K562 (cell line): ENCODE measurements around the gene CA7. TPM values are rescaled to one million over a fixed set of nuclear protein-coding genes. Genes with fewer than 3 reads are reported as not detected.

Source experiments
- NUFIP1 ChIP-seq: fragments of 450-650 bp; IDR thresholded peaks from 2 replicates; pipeline ENCODE4 v1.6.1; 2018; ENCODE audit not compliant: partially characterized antibody
- polyA plus RNA-seq, 8 experiments: library from polyadenylated mRNA; depleted of rRNA in 4 of 8; stranded (reverse) in 5 of 8; unstranded in 3 of 8; fragments of >200 nt; fragmentation: Nextera tagmentation in 2 of 8; fragmentation: Illumina TruSeq in 1 of 8; extraction: Ambion mirVana in 2 of 8; extraction: Trizol in 1 of 8; gene quantifications; 2 replicates each; pipeline versions ENCODE4 v1.2.1 to v1.2.3, GENCODE V29; 2011 to 2014; ENCODE audit warnings: inconsistent platforms in 1 of 8, missing spikeins in 1 of 8
- total RNA-seq, 7 experiments: library from RNA; depleted of rRNA in 6 of 7; stranded (reverse); fragments of >200 nt in 6 of 7; fragmentation: Illumina TruSeq in 2 of 7; extraction: Trizol in 2 of 7; gene quantifications; 2 replicates each; pipeline versions ENCODE4 v1.2.1 to v1.2.3, GENCODE V29; 2011 to 2021; ENCODE audit warnings: low replicate concordance in 1 of 7
- TF ChIP-seq, protein P1 (sequence below): fragments of 450-650 bp; IDR thresholded peaks from 2 replicates; pipeline ENCODE4 v1.6.1; 2018; ENCODE audit not compliant: partially characterized antibody
- TF ChIP-seq, protein P2 (sequence below), 2 experiments: fragments of 450-650 bp in 1 of 2; IDR thresholded peaks; 2 replicates each; pipeline ENCODE4 v1.6.1; 2011 to 2017; ENCODE audit warnings: low read depth in 2 of 2, antibody characterized with exemption in 1 of 2, borderline replicate concordance in 1 of 2, low read length in 1 of 2, mild to moderate bottlenecking in 1 of 2, mixed read lengths in 1 of 2; ENCODE audit not compliant: control insufficient read depth in 1 of 2
- TF ChIP-seq, protein P3 (sequence below): sonication (generic); IDR thresholded peaks from 2 replicates; pipeline ENCODE4 v1.6.1; 2016
- TF ChIP-seq, protein P4 (sequence below): sonication (generic); formaldehyde crosslinking; IDR thresholded peaks from 2 replicates; pipeline ENCODE4 v1.8.0; 2022; ENCODE audit warnings: missing genetic modification reagents, mild to moderate bottlenecking, borderline replicate concordance
- TF ChIP-seq, protein P5 (sequence below): fragments of 450-650 bp; formaldehyde crosslinking; IDR thresholded peaks from 2 replicates; pipeline ENCODE4 v1.4.0; 2022; ENCODE audit warnings: missing genetic modification characterization
- TF ChIP-seq, protein P6 (sequence below): fragments of 250-450 bp; sonication (Bioruptor Pico); IDR thresholded peaks from 2 replicates; pipeline ENCODE4 v1.5.0; 2021; ENCODE audit warnings: mild to moderate bottlenecking, borderline replicate concordance

The CA7 gene
- total and polyA plus RNA-seq, 9 of the 15 experiments (the other 6 are each of a cell fraction or from before 2014, with no cell fraction given), result 0.03 to 0.07 (median 0.05) TPM; not detected in 5

DNA sequence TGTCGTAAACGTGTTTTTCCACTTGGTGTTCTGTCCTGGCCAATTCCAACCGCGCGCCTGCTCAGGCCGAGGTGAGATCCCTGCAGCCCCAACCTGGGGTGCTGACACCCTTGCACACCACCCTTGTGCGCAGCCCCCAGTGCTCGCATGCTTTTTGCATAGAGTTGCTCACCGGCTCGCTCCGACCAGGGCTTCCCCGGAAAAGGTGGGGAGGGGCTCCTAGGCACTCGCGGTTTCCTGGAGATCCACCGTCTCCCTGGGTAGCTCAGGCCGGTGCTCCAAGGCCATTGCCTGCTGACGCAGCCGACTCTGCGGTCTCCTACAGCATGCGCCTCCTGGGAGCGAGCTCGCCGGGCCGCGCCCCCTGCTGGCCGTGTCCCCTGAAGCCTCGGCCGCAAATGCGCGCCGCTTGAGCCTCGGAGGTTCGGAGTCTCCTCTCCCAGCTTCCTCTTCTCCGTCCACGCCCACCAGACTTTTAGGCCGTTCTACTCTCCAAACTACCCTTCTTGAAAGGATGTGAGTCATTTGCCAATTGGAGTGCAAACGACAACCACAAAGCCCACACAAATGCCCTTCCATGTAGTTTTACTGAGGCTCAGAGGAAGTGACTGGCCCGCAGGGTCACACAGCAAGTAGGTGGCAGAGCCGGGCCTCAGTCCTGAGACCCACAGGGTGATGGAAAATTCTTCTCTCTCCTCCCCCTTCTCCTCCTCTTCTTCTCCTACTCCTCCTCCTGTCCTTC, 28.9 kb downstream of the CA7 start (continued):
- TF ChIP-seq, protein P1, sequence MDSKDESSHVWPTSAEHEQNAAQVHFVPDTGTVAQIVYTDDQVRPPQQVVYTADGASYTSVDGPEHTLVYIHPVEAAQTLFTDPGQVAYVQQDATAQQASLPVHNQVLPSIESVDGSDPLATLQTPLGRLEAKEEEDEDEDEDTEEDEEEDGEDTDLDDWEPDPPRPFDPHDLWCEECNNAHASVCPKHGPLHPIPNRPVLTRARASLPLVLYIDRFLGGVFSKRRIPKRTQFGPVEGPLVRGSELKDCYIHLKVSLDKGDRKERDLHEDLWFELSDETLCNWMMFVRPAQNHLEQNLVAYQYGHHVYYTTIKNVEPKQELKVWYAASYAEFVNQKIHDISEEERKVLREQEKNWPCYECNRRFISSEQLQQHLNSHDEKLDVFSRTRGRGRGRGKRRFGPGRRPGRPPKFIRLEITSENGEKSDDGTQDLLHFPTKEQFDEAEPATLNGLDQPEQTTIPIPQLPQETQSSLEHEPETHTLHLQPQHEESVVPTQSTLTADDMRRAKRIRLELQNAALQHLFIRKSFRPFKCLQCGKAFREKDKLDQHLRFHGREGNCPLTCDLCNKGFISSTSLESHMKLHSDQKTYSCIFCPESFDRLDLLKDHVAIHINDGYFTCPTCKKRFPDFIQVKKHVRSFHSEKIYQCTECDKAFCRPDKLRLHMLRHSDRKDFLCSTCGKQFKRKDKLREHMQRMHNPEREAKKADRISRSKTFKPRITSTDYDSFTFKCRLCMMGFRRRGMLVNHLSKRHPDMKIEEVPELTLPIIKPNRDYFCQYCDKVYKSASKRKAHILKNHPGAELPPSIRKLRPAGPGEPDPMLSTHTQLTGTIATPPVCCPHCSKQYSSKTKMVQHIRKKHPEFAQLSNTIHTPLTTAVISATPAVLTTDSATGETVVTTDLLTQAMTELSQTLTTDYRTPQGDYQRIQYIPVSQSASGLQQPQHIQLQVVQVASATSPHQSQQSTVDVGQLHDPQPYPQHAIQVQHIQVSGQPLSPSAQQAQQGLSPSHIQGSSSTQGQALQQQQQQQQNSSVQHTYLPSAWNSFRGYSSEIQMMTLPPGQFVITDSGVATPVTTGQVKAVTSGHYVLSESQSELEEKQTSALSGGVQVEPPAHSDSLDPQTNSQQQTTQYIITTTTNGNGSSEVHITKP, result peak; percentile 75
- TF ChIP-seq, protein P2, sequence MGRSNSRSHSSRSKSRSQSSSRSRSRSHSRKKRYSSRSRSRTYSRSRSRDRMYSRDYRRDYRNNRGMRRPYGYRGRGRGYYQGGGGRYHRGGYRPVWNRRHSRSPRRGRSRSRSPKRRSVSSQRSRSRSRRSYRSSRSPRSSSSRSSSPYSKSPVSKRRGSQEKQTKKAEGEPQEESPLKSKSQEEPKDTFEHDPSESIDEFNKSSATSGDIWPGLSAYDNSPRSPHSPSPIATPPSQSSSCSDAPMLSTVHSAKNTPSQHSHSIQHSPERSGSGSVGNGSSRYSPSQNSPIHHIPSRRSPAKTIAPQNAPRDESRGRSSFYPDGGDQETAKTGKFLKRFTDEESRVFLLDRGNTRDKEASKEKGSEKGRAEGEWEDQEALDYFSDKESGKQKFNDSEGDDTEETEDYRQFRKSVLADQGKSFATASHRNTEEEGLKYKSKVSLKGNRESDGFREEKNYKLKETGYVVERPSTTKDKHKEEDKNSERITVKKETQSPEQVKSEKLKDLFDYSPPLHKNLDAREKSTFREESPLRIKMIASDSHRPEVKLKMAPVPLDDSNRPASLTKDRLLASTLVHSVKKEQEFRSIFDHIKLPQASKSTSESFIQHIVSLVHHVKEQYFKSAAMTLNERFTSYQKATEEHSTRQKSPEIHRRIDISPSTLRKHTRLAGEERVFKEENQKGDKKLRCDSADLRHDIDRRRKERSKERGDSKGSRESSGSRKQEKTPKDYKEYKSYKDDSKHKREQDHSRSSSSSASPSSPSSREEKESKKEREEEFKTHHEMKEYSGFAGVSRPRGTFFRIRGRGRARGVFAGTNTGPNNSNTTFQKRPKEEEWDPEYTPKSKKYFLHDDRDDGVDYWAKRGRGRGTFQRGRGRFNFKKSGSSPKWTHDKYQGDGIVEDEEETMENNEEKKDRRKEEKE (IDR thresholded peaks at IDR 0.05; ENCODE audit: borderline replicate concordance in 1 of 2, control insufficient read depth in 1 of 2, low read depth in 2 of 2, low read length in 1 of 2), result peak in 1 of 2 experiments; percentile 77; a peak in 1 of 4 replicates
- TF ChIP-seq, protein P3, sequence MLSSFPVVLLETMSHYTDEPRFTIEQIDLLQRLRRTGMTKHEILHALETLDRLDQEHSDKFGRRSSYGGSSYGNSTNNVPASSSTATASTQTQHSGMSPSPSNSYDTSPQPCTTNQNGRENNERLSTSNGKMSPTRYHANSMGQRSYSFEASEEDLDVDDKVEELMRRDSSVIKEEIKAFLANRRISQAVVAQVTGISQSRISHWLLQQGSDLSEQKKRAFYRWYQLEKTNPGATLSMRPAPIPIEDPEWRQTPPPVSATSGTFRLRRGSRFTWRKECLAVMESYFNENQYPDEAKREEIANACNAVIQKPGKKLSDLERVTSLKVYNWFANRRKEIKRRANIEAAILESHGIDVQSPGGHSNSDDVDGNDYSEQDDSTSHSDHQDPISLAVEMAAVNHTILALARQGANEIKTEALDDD, result 0 out of 2 replicates have a peak, but pooled peaks have one; percentile 12
- no peak for TF ChIP-seq NUFIP1
- TF ChIP-seq, protein P4, sequence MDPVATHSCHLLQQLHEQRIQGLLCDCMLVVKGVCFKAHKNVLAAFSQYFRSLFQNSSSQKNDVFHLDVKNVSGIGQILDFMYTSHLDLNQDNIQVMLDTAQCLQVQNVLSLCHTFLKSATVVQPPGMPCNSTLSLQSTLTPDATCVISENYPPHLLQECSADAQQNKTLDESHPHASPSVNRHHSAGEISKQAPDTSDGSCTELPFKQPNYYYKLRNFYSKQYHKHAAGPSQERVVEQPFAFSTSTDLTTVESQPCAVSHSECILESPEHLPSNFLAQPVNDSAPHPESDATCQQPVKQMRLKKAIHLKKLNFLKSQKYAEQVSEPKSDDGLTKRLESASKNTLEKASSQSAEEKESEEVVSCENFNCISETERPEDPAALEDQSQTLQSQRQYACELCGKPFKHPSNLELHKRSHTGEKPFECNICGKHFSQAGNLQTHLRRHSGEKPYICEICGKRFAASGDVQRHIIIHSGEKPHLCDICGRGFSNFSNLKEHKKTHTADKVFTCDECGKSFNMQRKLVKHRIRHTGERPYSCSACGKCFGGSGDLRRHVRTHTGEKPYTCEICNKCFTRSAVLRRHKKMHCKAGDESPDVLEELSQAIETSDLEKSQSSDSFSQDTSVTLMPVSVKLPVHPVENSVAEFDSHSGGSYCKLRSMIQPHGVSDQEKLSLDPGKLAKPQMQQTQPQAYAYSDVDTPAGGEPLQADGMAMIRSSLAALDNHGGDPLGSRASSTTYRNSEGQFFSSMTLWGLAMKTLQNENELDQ (CRISPR knock-in tag), result no peak
- TF ChIP-seq, protein P5, sequence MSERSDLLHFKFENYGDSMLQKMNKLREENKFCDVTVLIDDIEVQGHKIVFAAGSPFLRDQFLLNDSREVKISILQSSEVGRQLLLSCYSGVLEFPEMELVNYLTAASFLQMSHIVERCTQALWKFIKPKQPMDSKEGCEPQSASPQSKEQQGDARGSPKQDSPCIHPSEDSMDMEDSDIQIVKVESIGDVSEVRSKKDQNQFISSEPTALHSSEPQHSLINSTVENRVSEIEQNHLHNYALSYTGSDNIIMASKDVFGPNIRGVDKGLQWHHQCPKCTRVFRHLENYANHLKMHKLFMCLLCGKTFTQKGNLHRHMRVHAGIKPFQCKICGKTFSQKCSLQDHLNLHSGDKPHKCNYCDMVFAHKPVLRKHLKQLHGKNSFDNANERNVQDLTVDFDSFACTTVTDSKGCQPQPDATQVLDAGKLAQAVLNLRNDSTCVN (CRISPR knock-in tag), result no peak
- TF ChIP-seq, protein P6, sequence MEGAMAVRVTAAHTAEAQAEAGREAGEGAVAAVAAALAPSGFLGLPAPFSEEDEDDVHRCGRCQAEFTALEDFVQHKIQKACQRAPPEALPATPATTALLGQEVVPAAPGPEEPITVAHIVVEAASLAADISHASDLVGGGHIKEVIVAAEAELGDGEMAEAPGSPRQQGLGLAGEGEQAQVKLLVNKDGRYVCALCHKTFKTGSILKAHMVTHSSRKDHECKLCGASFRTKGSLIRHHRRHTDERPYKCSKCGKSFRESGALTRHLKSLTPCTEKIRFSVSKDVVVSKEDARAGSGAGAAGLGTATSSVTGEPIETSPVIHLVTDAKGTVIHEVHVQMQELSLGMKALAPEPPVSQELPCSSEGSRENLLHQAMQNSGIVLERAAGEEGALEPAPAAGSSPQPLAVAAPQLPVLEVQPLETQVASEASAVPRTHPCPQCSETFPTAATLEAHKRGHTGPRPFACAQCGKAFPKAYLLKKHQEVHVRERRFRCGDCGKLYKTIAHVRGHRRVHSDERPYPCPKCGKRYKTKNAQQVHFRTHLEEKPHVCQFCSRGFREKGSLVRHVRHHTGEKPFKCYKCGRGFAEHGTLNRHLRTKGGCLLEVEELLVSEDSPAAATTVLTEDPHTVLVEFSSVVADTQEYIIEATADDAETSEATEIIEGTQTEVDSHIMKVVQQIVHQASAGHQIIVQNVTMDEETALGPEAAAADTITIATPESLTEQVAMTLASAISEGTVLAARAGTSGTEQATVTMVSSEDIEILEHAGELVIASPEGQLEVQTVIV, result no peak
